ENCODE measurements around the gene HSD17B4.
"Not testable (repeated sequence)": the region's sequence is repeated elsewhere in the genome, so short reads cannot be mapped to it uniquely, and the experiment has no call there.

HSD17B4 gene

GRCh38 chr5:119439140-119439631 lies 13.1 kb upstream of the HSD17B4 start:
- no peak overlapping the region for H3K4me3 ChIP-seq (ENCODE audit: low read depth, low read length)
- no peak for DNase-seq (ENCODE audit: low read depth)
- TF ChIP-seq, protein P1, sequence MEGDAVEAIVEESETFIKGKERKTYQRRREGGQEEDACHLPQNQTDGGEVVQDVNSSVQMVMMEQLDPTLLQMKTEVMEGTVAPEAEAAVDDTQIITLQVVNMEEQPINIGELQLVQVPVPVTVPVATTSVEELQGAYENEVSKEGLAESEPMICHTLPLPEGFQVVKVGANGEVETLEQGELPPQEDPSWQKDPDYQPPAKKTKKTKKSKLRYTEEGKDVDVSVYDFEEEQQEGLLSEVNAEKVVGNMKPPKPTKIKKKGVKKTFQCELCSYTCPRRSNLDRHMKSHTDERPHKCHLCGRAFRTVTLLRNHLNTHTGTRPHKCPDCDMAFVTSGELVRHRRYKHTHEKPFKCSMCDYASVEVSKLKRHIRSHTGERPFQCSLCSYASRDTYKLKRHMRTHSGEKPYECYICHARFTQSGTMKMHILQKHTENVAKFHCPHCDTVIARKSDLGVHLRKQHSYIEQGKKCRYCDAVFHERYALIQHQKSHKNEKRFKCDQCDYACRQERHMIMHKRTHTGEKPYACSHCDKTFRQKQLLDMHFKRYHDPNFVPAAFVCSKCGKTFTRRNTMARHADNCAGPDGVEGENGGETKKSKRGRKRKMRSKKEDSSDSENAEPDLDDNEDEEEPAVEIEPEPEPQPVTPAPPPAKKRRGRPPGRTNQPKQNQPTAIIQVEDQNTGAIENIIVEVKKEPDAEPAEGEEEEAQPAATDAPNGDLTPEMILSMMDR (IDR thresholded peaks at IDR 0.05; ENCODE audit: insufficient read depth, low read depth, low read length, missing control alignments), result no peak

GRCh38 chr5:119439632-119440031 lies 12.7 kb upstream of the HSD17B4 start:
- H3K4me3 ChIP-seq (ENCODE audit: low read depth, low read length); DNase-seq (ENCODE audit: low read depth): not testable (repeated sequence)

DNA sequence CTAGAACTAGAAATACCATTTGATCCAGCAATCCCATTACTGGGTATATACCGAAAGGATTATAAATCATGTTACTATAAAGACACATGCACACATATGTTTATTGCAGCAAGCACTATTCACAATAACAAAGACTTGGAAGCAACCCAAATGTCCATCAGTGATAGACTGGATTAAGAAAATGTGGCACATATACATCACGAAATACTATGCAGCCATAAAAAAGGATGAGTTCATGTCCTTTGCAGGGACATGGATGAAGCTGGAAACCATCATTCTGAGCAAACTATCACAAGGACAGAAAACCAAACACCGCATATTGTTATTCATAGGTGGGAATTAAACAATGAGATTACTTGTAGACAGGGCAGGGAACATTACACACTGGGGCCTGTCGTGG lies 7.7 kb upstream of the HSD17B4 start:
- DNase-seq (ENCODE audit: low read depth); H3K4me3 ChIP-seq (ENCODE audit: low read depth, low read length): not testable (repeated sequence)

- TF ChIP-seq, protein P1 (IDR thresholded peaks at IDR 0.05; ENCODE audit: insufficient read depth, low read depth, low read length, missing control alignments), result no peak
- DNase-seq (ENCODE audit: low read depth), result no peak
- H3K4me3 ChIP-seq (ENCODE audit: low read depth, low read length), result no peak overlapping the region
Measured at GRCh38 chr5:119445544-119445943, 6.8 kb upstream of the HSD17B4 start.

GRCh38 chr5:119449882-119450281 lies 2.4 kb upstream of the HSD17B4 start:
- H3K4me3 ChIP-seq (ENCODE audit: low read depth, low read length), result no peak overlapping the region
- DNase-seq (ENCODE audit: low read depth), result no peak
- TF ChIP-seq, protein P1 (IDR thresholded peaks at IDR 0.05; ENCODE audit: insufficient read depth, low read depth, low read length, missing control alignments), result no peak

GRCh38 chr5:119450627-119451026 lies 1.7 kb upstream of the HSD17B4 start:
- not testable (repeated sequence) for DNase-seq (ENCODE audit: low read depth)

DNA sequence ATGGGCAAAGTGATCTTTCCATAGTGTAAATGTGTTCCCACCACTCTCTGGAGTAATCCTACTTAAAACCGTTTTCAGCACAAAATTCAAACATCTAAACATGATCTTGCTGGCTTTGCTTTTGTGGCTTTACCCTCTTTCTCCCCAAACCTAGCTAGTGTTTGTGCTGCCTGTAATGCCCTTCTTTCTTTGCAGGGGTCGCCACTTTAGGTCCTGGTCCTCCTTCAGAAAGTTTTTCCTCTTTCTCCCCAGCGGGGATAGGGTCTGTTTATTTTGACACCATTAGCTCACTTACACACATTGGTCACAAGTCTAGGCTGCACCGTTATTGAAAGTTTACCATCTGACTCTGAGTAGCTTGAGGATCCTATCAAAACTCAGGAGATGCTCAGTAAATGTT lies 736 bp upstream of the HSD17B4 start:
- no peak for DNase-seq (ENCODE audit: low read depth)
- TF ChIP-seq, protein P1 (IDR thresholded peaks at IDR 0.05; ENCODE audit: insufficient read depth, low read depth, low read length, missing control alignments), result peak; percentile 2

More at GRCh38 chr5:119450627-119451026, 1.7 kb upstream of the HSD17B4 start:
- not testable (repeated sequence) for H3K4me3 ChIP-seq (ENCODE audit: low read depth, low read length)

GRCh38 chr5:119452060-119452372 lies 281 bp upstream of the HSD17B4 start:
- no peak for DNase-seq (ENCODE audit: low read depth)
- H3K4me3 ChIP-seq (ENCODE audit: low read depth, low read length), result peak overlapping the region; percentile 73
- TF ChIP-seq, protein P1 (IDR thresholded peaks at IDR 0.05; ENCODE audit: insufficient read depth, low read depth, low read length, missing control alignments), result no peak

More for the DNA sequence above, 736 bp upstream of the HSD17B4 start:
- no peak overlapping the region for H3K4me3 ChIP-seq (ENCODE audit: low read depth, low read length)

- H3K4me3 ChIP-seq (ENCODE audit: low read depth, low read length), result peak overlapping the region; percentile 73
- TF ChIP-seq, protein P1 (IDR thresholded peaks at IDR 0.05; ENCODE audit: insufficient read depth, low read depth, low read length, missing control alignments), result no peak
- DNase-seq (ENCODE audit: low read depth), result peak; percentile 17
Measured at GRCh38 chr5:119453040-119453373, 710 bp downstream of the HSD17B4 start.

Measured in GM12865 (cell line).